ENCODE results near the gene ZNF14.

ZNF14 gene

GRCh38 chr19:19751846-19752245 is 18.9 kb upstream of the ZNF14 start:
- peaks cover 7% of the 10 kb centered on the region for H3K9me3 ChIP-seq (ENCODE audit: control insufficient read depth, low read depth, low read length)
- H3K27ac ChIP-seq (ENCODE audit: low read length) = no peak overlapping the region
- no peaks in the 10 kb centered on the region for H3K27me3 ChIP-seq (ENCODE audit: control insufficient read depth, insufficient read depth, low read length)
- H3K4me1 ChIP-seq (ENCODE audit: control insufficient read depth, low read depth, low read length) = no peaks in the 10 kb centered on the region
- H3K4me3 ChIP-seq (ENCODE audit: low read length) = no peak overlapping the region
- no peaks in the 10 kb centered on the region for H3K36me3 ChIP-seq (ENCODE audit: control insufficient read depth, low read depth, low read length)
- no peak overlapping the region for H3K9ac ChIP-seq (ENCODE audit: low read length)

GRCh38 chr19:19750842-19751790 is 18.2 kb upstream of the ZNF14 start:
- Histone ChIP-seq H3K36me3 (ENCODE audit: control insufficient read depth, low read depth, low read length) (no peaks in the 10 kb centered on the region), H3K4me1 (ENCODE audit: control insufficient read depth, low read depth, low read length) (no peaks in the 10 kb centered on the region), H3K9ac (ENCODE audit: low read length) (no peak overlapping the region), H3K27ac (ENCODE audit: low read length) (no peak overlapping the region), H3K27me3 (ENCODE audit: control insufficient read depth, insufficient read depth, low read length) (no peaks in the 10 kb centered on the region), H3K9me3 (ENCODE audit: control insufficient read depth, low read depth, low read length) (peaks cover 7% of the 10 kb centered on the region), H3K4me3 (ENCODE audit: low read length) (no peak overlapping the region)

GRCh38 chr19:19749908-19750841 is 17.3 kb upstream of the ZNF14 start:
- no peaks in the 10 kb centered on the region for H3K27me3 ChIP-seq (ENCODE audit: control insufficient read depth, insufficient read depth, low read length)
- no peak overlapping the region for H3K4me3 ChIP-seq (ENCODE audit: low read length)
- H3K36me3 ChIP-seq (ENCODE audit: control insufficient read depth, low read depth, low read length) = no peaks in the 10 kb centered on the region
- no peak overlapping the region for H3K9ac ChIP-seq (ENCODE audit: low read length)
- H3K27ac ChIP-seq (ENCODE audit: low read length) = no peak overlapping the region
- H3K4me1 ChIP-seq (ENCODE audit: control insufficient read depth, low read depth, low read length) = no peaks in the 10 kb centered on the region
- H3K9me3 ChIP-seq (ENCODE audit: control insufficient read depth, low read depth, low read length) = peaks cover 2% of the 10 kb centered on the region

GRCh38 chr19:19749117-19749907 is 16.4 kb upstream of the ZNF14 start:
- no peak overlapping the region for H3K4me3 ChIP-seq (ENCODE audit: low read length)
- no peaks in the 10 kb centered on the region for H3K27me3 ChIP-seq (ENCODE audit: control insufficient read depth, insufficient read depth, low read length)
- H3K4me1 ChIP-seq (ENCODE audit: control insufficient read depth, low read depth, low read length) = no peaks in the 10 kb centered on the region
- H3K9me3 ChIP-seq (ENCODE audit: control insufficient read depth, low read depth, low read length) = peaks cover 6% of the 10 kb centered on the region
- H3K27ac ChIP-seq (ENCODE audit: low read length) = no peak overlapping the region
- no peaks in the 10 kb centered on the region for H3K36me3 ChIP-seq (ENCODE audit: control insufficient read depth, low read depth, low read length)
- H3K9ac ChIP-seq (ENCODE audit: low read length) = no peak overlapping the region

- Histone ChIP-seq H3K27me3 (ENCODE audit: control insufficient read depth, insufficient read depth, low read length) (no peaks in the 10 kb centered on the region), H3K9me3 (ENCODE audit: control insufficient read depth, low read depth, low read length) (peaks cover 6% of the 10 kb centered on the region), H3K4me3 (ENCODE audit: low read length) (no peak overlapping the region), H3K27ac (ENCODE audit: low read length) (no peak overlapping the region), H3K9ac (ENCODE audit: low read length) (no peak overlapping the region), H3K4me1 (ENCODE audit: control insufficient read depth, low read depth, low read length) (no peaks in the 10 kb centered on the region), H3K36me3 (ENCODE audit: control insufficient read depth, low read depth, low read length) (no peaks in the 10 kb centered on the region)
These were observed 15.5 kb upstream of the ZNF14 start for GRCh38 chr19:19748249-19748938.

- no peak overlapping the region for H3K4me3 ChIP-seq (ENCODE audit: low read length)
- H3K36me3 ChIP-seq (ENCODE audit: control insufficient read depth, low read depth, low read length) = no peaks in the 10 kb centered on the region
- no peaks in the 10 kb centered on the region for H3K4me1 ChIP-seq (ENCODE audit: control insufficient read depth, low read depth, low read length)
- no peak overlapping the region for H3K27ac ChIP-seq (ENCODE audit: low read length)
- no peak overlapping the region for H3K9ac ChIP-seq (ENCODE audit: low read length)
- peaks cover 8% of the 10 kb centered on the region for H3K9me3 ChIP-seq (ENCODE audit: control insufficient read depth, low read depth, low read length)
- no peaks in the 10 kb centered on the region for H3K27me3 ChIP-seq (ENCODE audit: control insufficient read depth, insufficient read depth, low read length)
These were observed 14.7 kb upstream of the ZNF14 start for GRCh38 chr19:19747357-19748220.

GRCh38 chr19:19746286-19747213 is 13.6 kb upstream of the ZNF14 start:
- Histone ChIP-seq H3K36me3 (ENCODE audit: control insufficient read depth, low read depth, low read length) (no peaks in the 10 kb centered on the region), H3K9ac (ENCODE audit: low read length) (no peak overlapping the region), H3K27ac (ENCODE audit: low read length) (no peak overlapping the region), H3K27me3 (ENCODE audit: control insufficient read depth, insufficient read depth, low read length) (no peaks in the 10 kb centered on the region), H3K4me3 (ENCODE audit: low read length) (no peak overlapping the region), H3K4me1 (ENCODE audit: control insufficient read depth, low read depth, low read length) (no peaks in the 10 kb centered on the region), H3K9me3 (ENCODE audit: control insufficient read depth, low read depth, low read length) (peaks cover 8% of the 10 kb centered on the region)

GRCh38 chr19:19745496-19746285 is 12.8 kb upstream of the ZNF14 start:
- Histone ChIP-seq H3K27ac (ENCODE audit: low read length) (no peak overlapping the region), H3K9me3 (ENCODE audit: control insufficient read depth, low read depth, low read length) (peaks cover 8% of the 10 kb centered on the region), H3K36me3 (ENCODE audit: control insufficient read depth, low read depth, low read length) (no peaks in the 10 kb centered on the region), H3K9ac (ENCODE audit: low read length) (no peak overlapping the region), H3K27me3 (ENCODE audit: control insufficient read depth, insufficient read depth, low read length) (no peaks in the 10 kb centered on the region), H3K4me3 (ENCODE audit: low read length) (no peak overlapping the region), H3K4me1 (ENCODE audit: control insufficient read depth, low read depth, low read length) (no peaks in the 10 kb centered on the region)

- no peaks in the 10 kb centered on the region for H3K4me1 ChIP-seq (ENCODE audit: control insufficient read depth, low read depth, low read length)
- no peak overlapping the region for H3K4me3 ChIP-seq (ENCODE audit: low read length)
- H3K27ac ChIP-seq (ENCODE audit: low read length) = no peak overlapping the region
- no peaks in the 10 kb centered on the region for H3K27me3 ChIP-seq (ENCODE audit: control insufficient read depth, insufficient read depth, low read length)
- H3K9ac ChIP-seq (ENCODE audit: low read length) = no peak overlapping the region
- H3K36me3 ChIP-seq (ENCODE audit: control insufficient read depth, low read depth, low read length) = no peaks in the 10 kb centered on the region
- H3K9me3 ChIP-seq (ENCODE audit: control insufficient read depth, low read depth, low read length) = peaks cover 8% of the 10 kb centered on the region
These were observed 11.7 kb upstream of the ZNF14 start for GRCh38 chr19:19744641-19745040.
